Body of pancreas (tissue), 4 donors: Measurements from ENCODE around the gene NT5E. TPM values are rescaled to one million over a fixed set of nuclear protein-coding genes. Genes with fewer than 3 reads are reported as not detected.

Source experiments
- ATAC-seq: fragments of 150-250 bp; one replicate; pipeline ENCODE4 v1.9.1; 2016
- DNase-seq, 4 donors: peaks; one replicate each; pipeline ENCODE4 v3.0.0-alpha.2; 2019
- H3K27ac ChIP-seq, 4 donors: fragments of 200-600 bp; sonication (generic); 1 replicate in 3 of 4; 2 replicates in 1 of 4; pipeline versions ENCODE4 v1.5.1 to v1.6.1; 2016 to 2019; ENCODE audit warnings: mild to moderate bottlenecking in 1 of 4, mixed read lengths in 1 of 4, moderate library complexity in 1 of 4
- H3K27me3 ChIP-seq, 2 donors: fragments of 200-600 bp; sonication (generic); one replicate each; pipeline ENCODE4 v1.6.0; 2016; ENCODE audit warnings: mild to moderate bottlenecking in 1 of 2
- H3K36me3 ChIP-seq, 2 donors: fragments of 200-600 bp; sonication (generic); replicated peaks in 1 of 2; 2 replicates each; pipeline ENCODE4 v1.5.1; 2016; ENCODE audit warnings: low read depth in 2 of 2; ENCODE audit not compliant: insufficient read depth in 1 of 2
- H3K4me1 ChIP-seq: fragments of 200-600 bp; sonication (generic); one replicate; pipeline ENCODE4 v1.6.0; 2016
- H3K4me3 ChIP-seq, 2 donors: fragments of 200-600 bp; sonication (generic); 1 replicate in 1 of 2; 2 replicates in 1 of 2; pipeline ENCODE4 v1.5.1; 2016 to 2019
- H3K9me3 ChIP-seq, 3 donors: fragments of 200-600 bp; sonication (generic); 1 replicate in 2 of 3; 2 replicates in 1 of 3; pipeline ENCODE4 v1.5.1; 2016
- POLR2A ChIP-seq, 3 donors: fragments of 450-650 bp; IDR thresholded peaks; one replicate each; pipeline ENCODE4 v1.6.1; 2016; ENCODE audit warnings: antibody characterized with exemption in 3 of 3, mild to moderate bottlenecking in 2 of 3
- WGBS, 2 donors: methylation state at CpG; one replicate each; pipeline ENCODE4 v1.1.5; 2017; 5-methylcytosine and 5-hydroxymethylcytosine counted together
- intact Hi-C: fragments of 100-400 bp; cut with DNase I; formaldehyde crosslinking; loops from one replicate; pipeline ENCODE4 v1.15.1; 2023
- total RNA-seq, 2 donors: library from RNA; depleted of rRNA; stranded (reverse); fragments of >200 nt; gene quantifications; one replicate each; pipeline ENCODE4 v1.1.0, GENCODE V29; 2016
- TF ChIP-seq, protein P1 (sequence below), 7 experiments: fragments of 450-650 bp in 4 of 7; fragments of 200-600 bp in 3 of 7; sonication (generic) in 3 of 7; IDR thresholded peaks; one replicate each; pipeline ENCODE4 v1.5.1; 2016 to 2019; ENCODE audit warnings: antibody characterized with exemption in 7 of 7

The NT5E gene
- total RNA-seq, 2 donors from 2014 or later = 3.1 to 4.0 TPM

DNA sequence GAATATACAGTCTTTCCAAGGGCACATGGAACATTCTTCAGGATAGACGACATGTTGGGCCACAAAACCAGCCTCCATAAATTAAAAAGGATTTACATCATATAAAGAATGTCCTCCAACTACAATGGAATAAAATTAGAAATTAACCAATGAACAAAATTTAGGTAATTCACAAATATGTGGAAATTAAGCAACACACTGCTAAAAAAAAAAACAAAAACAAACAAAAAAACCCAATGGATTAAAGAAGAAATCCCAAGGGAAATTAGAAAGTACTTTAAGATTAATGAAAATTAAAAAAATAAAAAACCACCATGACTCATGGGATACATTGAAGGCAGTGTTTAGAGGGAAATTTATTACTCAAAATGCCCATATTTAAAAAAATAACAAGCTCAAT lies 21.4 kb upstream of the NT5E start:
- WGBS, 2 donors = 89 to 94% methylated on average over 1 of the region's 1 CpG
- no peak for TF ChIP-seq POLR2A (IDR thresholded peaks at IDR 0.05)
- TF ChIP-seq, protein P1, sequence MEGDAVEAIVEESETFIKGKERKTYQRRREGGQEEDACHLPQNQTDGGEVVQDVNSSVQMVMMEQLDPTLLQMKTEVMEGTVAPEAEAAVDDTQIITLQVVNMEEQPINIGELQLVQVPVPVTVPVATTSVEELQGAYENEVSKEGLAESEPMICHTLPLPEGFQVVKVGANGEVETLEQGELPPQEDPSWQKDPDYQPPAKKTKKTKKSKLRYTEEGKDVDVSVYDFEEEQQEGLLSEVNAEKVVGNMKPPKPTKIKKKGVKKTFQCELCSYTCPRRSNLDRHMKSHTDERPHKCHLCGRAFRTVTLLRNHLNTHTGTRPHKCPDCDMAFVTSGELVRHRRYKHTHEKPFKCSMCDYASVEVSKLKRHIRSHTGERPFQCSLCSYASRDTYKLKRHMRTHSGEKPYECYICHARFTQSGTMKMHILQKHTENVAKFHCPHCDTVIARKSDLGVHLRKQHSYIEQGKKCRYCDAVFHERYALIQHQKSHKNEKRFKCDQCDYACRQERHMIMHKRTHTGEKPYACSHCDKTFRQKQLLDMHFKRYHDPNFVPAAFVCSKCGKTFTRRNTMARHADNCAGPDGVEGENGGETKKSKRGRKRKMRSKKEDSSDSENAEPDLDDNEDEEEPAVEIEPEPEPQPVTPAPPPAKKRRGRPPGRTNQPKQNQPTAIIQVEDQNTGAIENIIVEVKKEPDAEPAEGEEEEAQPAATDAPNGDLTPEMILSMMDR (IDR thresholded peaks at IDR 0.05) = no peak
- DNase-seq = no peak
- Histone ChIP-seq H3K36me3 (no peaks in the 10 kb centered on the region), H3K4me3 (no peak overlapping the region), H3K27me3 (no peaks in the 10 kb centered on the region), H3K4me1 (no peaks in the 10 kb centered on the region), H3K27ac (no peak overlapping the region), H3K9me3 (no peaks in the 10 kb centered on the region)
- intact Hi-C loops = no loop called here
- ATAC-seq = no peak

DNA sequence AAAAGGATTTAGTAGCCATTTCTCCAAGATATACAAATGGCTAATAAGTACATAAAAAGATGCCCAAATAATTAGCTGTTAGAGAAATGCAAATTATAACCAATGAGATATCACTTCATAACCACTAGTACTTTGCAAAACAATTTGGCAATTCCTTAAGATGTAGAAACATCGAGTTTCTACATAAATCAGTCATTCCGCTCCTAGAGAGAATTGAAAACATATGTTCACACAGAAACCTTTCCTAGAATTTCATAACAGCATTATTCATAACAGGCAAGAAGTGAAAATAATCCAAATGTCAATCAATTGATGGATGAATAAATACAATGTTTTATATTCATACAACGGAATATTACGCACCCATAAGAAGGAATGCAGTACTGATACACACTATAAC lies 20.5 kb upstream of the NT5E start:
- TF ChIP-seq POLR2A (IDR thresholded peaks at IDR 0.05) = no peak
- TF ChIP-seq, protein P1 (IDR thresholded peaks at IDR 0.05) = no peak
- Histone ChIP-seq H3K27me3 (no peaks in the 10 kb centered on the region), H3K27ac (no peak overlapping the region), H3K4me1 (no peaks in the 10 kb centered on the region), H3K9me3 (no peaks in the 10 kb centered on the region), H3K36me3 (no peaks in the 10 kb centered on the region), H3K4me3 (no peak overlapping the region)
- DNase-seq (no peak), ATAC-seq (no peak)
- WGBS, 2 donors = 92 to 93% methylated on average over 4 of the region's 4 CpGs
- intact Hi-C loops = no loop called here

DNA sequence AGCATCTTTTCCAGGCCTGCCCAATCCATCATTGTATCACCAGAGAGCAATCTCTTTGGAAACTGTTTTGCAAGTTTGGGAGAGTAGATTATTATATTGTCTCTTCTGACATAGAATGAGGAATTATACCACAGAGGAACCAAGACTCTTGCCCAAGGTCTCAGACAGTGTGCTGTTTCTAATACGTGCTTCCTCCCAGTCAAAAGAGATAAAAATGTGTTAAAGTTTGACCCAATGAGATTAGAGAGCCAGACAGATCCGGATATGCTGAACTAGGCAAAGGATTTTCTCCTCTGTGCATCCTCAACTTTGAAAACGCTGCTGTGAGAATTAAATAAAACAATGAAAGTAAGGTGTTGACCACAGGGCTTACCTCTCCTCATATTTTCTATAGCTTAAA lies 18.6 kb upstream of the NT5E start:
- ATAC-seq (no peak), DNase-seq (no peak)
- no peak overlapping the region for H3K4me3 ChIP-seq
- no peak overlapping the region for H3K27ac ChIP-seq
- no peaks in the 10 kb centered on the region for H3K9me3 ChIP-seq
- no peaks in the 10 kb centered on the region for H3K36me3 ChIP-seq
- 42 to 51% methylated on average over 3 of the region's 3 CpGs for WGBS, 2 donors
- no peaks in the 10 kb centered on the region for H3K4me1 ChIP-seq
- no peak for TF ChIP-seq POLR2A (IDR thresholded peaks at IDR 0.05)
- TF ChIP-seq, protein P1 (IDR thresholded peaks at IDR 0.05) = no peak
- H3K27me3 ChIP-seq = no peaks in the 10 kb centered on the region
- intact Hi-C loops = no loop called here

DNA sequence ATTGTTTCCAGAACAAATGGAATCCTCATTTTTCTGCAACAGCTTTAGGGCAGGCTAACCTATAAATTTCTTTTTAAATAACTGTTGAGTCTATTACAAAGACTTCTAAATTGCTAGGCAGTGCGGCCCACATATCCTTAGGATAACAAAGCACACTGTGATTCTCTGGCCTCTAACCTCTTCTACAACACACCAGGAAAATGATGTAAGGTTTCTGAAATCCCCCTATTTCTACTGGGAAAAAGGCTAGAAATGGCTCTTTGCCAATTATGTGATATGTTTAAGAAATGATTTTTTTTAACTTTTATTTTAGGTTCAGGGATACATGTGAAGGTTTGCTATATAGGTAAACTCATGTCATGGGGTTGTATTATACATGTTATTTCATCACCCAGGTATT lies 17.3 kb upstream of the NT5E start:
- Histone ChIP-seq H3K36me3 (no peaks in the 10 kb centered on the region), H3K27me3 (no peaks in the 10 kb centered on the region), H3K27ac (no peak overlapping the region), H3K4me3 (no peak overlapping the region), H3K4me1 (no peaks in the 10 kb centered on the region), H3K9me3 (no peaks in the 10 kb centered on the region)
- WGBS, 2 donors = 92 to 97% methylated on average over 1 of the region's 1 CpG
- TF ChIP-seq, protein P1 (IDR thresholded peaks at IDR 0.05) = no peak
- no peak for TF ChIP-seq POLR2A (IDR thresholded peaks at IDR 0.05)
- intact Hi-C loops = no loop called here
- DNase-seq (no peak), ATAC-seq (no peak)

DNA sequence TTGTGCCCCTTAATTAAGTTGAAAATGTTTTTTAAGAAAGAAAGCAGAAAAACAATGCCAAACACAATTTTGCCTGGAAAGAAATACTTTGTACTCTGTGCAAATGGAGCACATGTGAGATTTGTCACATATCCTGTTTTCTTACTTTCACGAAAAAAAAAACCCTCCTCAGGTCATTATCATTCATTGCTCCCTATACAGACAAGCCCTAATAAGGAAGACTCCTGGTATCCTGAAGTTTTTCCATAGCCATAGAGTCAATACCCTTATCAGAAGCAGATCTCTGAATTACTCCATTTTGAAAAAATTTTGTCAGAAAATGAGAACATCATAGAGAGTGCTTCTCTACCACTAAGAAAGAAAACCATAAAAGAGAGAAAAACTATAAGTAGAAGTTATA lies 14.0 kb upstream of the NT5E start:
- ATAC-seq (no peak), DNase-seq (no peak)
- H3K27ac ChIP-seq = no peak overlapping the region
- 45 to 47% methylated on average over 1 of the region's 1 CpG for WGBS, 2 donors
- no peak overlapping the region for H3K4me3 ChIP-seq
- H3K36me3 ChIP-seq = no peaks in the 10 kb centered on the region
- no peaks in the 10 kb centered on the region for H3K9me3 ChIP-seq
- H3K27me3 ChIP-seq = no peaks in the 10 kb centered on the region
- H3K4me1 ChIP-seq = no peaks in the 10 kb centered on the region
- TF ChIP-seq POLR2A (IDR thresholded peaks at IDR 0.05) = no peak
- TF ChIP-seq, protein P1 (IDR thresholded peaks at IDR 0.05) = no peak
- intact Hi-C loops = no loop called here
